Fibroblast of skin of left biceps (primary cell): ENCODE data around the gene PLA2G3.
"Not testable (repeated sequence)": the region's sequence is repeated elsewhere in the genome, so short reads cannot be mapped to it uniquely, and the experiment has no call there.

ENCODE experiments used
- DNase-seq, 2 experiments: peaks; one replicate each; pipeline ENCODE4 v3.0.0-alpha.2; 2013; ENCODE audit warnings: low read depth in 2 of 2

PLA2G3 gene

GRCh38 chr22:31122532-31123291 is 17.6 kb downstream of the PLA2G3 start, which contains the start of gene INPP5J:
Gene INPP5J (plus strand): TSS chr22:31122966. CDS start chr22:31123015, 49 bp downstream.
- no peak for DNase-seq

GRCh38 chr22:31122196-31122531 is 18.1 kb downstream of the PLA2G3 start:
- DNase-seq = no peak

GRCh38 chr22:31121403-31121802 is 18.9 kb downstream of the PLA2G3 start:
- DNase-seq = no peak

- DNase-seq = no peak
These were observed 19.7 kb downstream of the PLA2G3 start for GRCh38 chr22:31120642-31121041.

- no peak for DNase-seq
These were observed 20.1 kb downstream of the PLA2G3 start for GRCh38 chr22:31120230-31120629.

- DNase-seq = no peak
These were observed 21.1 kb downstream of the PLA2G3 start for GRCh38 chr22:31119026-31119717.

GRCh38 chr22:31118046-31118820 is 22.1 kb downstream of the PLA2G3 start:
- DNase-seq = no peak

GRCh38 chr22:31112547-31113091 is 27.7 kb downstream of the PLA2G3 start:
- DNase-seq = not testable (repeated sequence)

GRCh38 chr22:31107894-31108218 is 32.5 kb downstream of the PLA2G3 start:
- DNase-seq = no peak

GRCh38 chr22:31107178-31107893 is 33.0 kb downstream of the PLA2G3 start, which contains the start of gene SELENOM:
Gene SELENOM (minus strand): TSS chr22:31107568. CDS start chr22:31107505, 63 bp downstream.
- peak; percentile 97 for DNase-seq

- no peak for DNase-seq
These were observed 33.6 kb downstream of the PLA2G3 start for GRCh38 chr22:31106731-31107177.

- no peak for DNase-seq
These were observed 34.2 kb downstream of the PLA2G3 start for GRCh38 chr22:31106001-31106571.

- no peak for DNase-seq
These were observed 34.9 kb downstream of the PLA2G3 start for GRCh38 chr22:31105282-31105929.

GRCh38 chr22:31104869-31105268 is 35.4 kb downstream of the PLA2G3 start:
- no peak for DNase-seq

GRCh38 chr22:31103899-31104694 is 36.2 kb downstream of the PLA2G3 start:
- DNase-seq = no peak

GRCh38 chr22:31103111-31103510 is 37.2 kb downstream of the PLA2G3 start:
- no peak for DNase-seq

- peak in 1 of 2 experiments; percentile 31 for DNase-seq
These were observed 37.7 kb downstream of the PLA2G3 start for GRCh38 chr22:31102441-31103081.

- no peak for DNase-seq
These were observed 39.4 kb downstream of the PLA2G3 start for GRCh38 chr22:31100762-31101525.
